DMS114 treated with DMSO at 0.1 percent for 48 hours (cell line): ENCODE data around the gene YWHAB.
A peak's percentile ranks its signal among the peaks of the same experiment; 100 is the strongest.
"Not testable (repeated sequence)": the region's sequence is repeated elsewhere in the genome, so short reads cannot be mapped to it uniquely, and the experiment has no call there.

ENCODE experiments used
- DNase-seq: peaks from one replicate; lab custom pipeline; 2025; ENCODE audit not compliant: unreplicated experiment; lab: John Stamatoyannopoulos, UW

Gene YWHAB

DNA sequence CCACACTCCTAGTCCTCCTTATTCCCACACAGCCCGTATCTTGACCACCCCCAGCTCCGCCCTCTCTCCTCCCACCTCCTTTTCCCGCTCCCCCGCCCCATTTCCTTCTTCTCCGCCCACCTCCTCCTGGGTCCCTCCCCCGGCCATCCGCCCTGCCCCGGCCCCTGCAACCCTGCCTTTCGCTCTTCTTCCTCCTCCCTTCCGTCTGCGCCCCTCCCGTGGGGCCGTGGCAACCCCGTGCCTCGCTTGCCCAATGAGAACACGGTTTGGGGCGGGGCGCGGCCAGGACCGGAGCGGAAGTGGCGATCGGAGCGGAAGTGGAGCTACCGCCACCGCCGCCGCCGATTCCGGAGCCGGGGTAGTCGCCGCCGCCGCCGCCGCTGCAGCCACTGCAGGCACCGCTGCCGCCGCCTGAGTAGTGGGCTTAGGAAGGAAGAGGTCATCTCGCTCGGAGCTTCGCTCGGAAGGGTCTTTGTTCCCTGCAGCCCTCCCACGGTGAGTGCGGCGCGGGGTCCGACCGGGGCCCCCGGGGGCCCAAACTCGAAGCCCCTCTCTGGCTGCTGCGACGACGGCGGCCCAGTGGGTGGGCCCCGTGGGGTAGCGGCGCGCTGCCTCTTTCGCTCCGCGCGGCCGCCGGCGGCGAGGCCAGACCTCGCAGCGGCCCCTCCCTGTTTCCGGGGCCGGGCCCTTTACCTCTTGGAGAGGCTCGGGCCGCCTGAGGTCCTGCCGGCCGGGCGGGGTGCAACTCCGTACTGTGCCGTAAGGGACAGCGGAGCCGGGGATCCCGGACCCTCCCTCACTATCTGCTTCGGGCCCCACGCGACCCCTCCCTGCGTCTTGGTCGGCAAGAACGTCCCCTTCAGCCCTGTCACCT lies at the start of gene YWHAB:
Gene YWHAB (plus strand): TSS at position 314 of the 874 bp plus-strand sequence. CDS start 15,829 bp downstream, outside the sequence.
- DNase-seq = peak; percentile 92

DNA sequence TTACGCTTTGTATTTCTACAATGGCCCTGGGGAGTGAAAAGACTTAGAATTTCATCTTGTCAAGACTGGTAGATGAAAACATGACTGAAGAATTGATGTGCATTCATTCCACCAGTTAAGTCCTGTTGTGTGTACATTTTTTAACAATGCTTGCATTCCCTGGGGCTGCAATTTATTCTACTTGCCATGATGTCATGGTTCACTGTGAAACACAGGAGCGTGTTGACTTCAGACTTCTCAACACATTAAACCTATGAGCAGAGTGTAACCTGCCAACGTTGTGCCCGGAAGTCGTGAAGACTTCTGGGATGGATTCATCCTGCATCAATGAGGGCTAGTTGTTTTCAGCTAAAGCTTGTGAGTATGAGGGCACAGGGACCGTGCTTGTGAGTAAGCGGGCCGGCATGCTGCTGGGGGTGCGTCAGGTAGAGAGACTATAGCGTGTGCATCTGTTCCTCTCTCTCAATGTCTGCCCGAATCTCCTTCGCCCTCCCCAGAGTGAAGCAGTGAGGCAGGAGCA lies 48.8 kb upstream of the YWHAB start:
- DNase-seq = no peak

DNA sequence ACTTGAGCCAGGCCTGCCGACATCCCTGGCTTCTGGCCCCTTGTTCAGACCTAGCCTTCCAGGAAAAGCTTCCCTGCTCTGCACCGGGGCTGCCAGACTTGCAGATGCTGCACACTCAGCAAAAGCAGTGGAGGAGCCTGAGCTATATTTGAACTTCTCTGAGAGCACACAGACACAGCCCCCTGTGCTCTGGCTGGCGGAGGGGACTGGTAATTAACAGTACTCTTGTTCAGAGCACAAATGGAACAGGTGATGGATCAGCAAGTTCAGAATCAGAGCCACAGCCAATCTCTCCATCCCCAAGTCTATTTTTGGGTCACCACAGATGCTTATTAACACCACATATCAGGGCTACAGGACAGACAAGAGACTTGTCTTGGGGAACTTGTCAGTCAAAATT lies 47.6 kb upstream of the YWHAB start:
- no peak for DNase-seq

DNA sequence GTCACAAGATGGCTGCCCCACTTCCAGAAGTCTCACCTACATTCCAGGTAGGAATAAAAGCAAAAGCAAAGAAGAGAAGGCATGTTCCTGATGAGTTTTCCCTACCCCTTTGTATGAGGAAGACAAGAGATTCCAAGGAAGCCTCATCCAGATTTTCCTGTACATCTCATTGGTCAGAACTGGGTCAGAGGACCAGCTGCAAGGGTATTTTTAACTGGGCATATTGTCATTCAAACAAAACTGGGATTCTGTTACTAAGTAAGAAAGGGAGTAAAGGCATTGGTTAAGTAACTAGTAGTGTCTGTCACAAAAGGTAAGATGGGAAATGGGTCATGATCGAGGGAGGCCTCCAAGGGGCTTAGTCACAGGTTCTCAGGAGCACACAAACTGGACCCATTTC lies 47.0 kb upstream of the YWHAB start:
- DNase-seq = no peak

DNA sequence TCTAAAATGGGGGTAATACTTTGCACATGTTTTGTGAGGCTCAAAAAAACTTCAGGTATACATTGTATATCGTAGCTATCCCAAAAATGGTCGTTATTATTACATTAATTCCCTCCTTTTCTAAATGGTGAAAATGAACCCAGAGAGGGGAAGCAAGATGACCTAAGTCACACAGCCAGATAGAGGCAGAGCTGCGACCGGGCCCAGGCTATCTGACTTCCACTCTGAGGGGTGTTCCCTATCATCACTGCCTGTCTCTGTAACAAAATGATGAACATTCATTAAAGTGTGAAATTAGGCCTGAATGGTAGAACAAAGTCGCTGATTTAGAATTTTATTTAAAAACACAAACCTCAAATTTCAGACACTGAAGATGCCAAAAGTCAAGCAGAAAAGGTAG lies 46.0 kb upstream of the YWHAB start:
- DNase-seq = no peak

DNA sequence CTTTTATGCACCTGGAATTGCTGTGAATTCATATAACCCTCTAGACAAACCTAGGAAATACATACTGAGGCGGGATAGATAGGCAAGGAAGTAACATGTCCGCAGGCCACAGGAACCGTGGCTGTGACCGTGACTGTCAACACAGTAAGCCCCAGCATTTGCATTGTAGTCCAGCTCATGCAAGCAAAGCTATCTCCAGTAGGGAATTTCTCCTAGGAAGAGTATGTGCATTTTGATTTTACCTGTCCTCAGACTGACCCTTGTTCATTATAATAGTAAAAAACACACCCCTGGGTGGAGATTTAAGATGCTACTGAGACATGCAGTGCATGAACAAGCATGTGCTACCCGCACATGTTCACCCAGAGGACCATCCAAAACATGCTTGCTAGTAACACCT lies 44.7 kb upstream of the YWHAB start:
- no peak for DNase-seq

DNA sequence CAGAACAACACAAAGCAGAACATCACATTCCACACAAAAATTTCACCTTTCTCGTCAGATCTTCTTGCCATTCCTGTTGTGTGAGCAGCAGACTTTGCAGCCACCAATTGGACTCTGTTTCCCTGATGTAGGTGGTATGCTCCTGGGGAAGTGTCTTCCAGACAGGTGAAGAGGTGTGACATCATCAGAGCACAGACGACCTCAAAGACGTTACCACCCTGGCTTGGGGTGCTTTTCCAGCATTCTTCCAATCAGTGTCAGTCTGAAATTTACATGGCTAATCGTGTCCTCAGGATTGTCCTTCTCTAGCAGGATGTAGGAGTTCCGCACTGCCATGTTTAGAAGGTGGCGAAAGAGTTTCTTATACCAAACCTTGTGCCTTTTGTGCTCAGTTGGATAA lies 43.5 kb upstream of the YWHAB start:
- DNase-seq = no peak

DNA sequence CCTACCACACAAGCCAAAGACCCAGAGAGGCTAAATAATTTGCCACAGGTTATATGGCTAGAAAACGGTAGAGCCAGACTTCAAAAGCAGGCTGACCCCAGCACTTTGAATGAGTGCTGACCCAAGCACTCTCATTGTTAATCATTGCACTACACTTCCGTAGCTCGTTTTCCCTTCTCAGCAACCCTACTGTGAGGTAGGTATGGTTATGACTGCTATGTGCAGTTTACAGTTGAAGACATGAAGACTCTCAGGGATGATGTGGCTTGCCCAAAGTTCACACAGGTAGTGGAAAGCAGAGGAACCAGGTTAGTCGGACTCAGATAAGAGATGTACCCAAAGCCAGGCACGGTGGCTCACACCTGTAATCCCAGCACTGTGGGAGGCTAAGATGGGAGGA lies 41.6 kb upstream of the YWHAB start:
- no peak for DNase-seq

DNA sequence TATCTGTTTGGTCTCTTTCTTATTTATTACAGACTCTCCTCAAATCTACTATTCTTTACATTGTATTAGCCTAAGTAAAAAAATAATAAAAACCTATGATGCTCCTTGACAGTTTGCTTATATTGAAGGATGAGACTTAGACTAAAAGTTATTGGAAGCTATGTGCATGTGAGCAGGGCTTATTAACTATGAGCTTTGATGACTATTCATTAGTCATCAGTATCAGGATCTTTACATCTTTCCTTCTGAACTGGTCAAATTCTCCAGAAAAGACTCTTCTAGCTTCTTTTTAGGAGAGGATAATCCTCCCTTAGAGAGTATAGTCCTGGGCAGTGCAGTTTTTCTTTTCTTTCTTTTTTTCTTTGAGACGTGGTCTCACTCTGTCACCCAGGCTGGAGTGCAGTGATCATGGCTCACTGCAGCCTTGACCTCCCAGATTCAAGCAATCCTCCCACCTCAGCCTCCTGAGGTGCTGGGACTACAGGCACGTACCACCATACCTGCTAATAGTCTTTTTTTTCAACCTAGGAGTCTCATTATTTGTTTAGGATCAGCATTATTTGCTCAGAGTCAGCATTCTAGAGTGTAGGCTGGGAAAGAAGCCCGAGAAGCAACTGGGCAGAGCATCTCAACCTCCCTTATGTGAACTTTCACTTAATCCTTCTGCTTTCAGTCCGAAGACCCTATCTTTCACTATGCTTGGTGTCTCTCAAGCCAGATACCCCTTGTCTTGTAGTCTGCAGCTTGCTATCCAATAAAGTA lies 37.1 kb upstream of the YWHAB start:
- DNase-seq = no peak

DNA sequence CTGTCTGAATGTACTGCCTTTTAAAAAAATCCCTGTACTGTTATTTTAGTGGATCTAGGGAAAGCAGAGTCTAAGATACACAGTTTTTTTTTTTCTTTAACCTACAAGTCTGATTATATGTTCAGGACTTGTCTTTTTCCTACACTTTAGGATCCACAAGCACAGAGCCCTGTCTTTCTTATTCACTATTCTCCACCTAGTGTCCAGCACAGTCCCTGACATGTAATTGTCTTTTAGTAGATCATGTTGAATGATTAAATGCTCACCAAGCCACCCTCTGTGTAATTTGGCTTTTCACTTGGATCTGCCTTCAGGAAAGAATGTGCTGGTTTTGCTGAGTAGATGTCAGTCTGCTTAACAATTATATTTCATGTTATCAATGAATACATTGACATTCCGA lies 35.8 kb upstream of the YWHAB start:
- DNase-seq = no peak

DNA sequence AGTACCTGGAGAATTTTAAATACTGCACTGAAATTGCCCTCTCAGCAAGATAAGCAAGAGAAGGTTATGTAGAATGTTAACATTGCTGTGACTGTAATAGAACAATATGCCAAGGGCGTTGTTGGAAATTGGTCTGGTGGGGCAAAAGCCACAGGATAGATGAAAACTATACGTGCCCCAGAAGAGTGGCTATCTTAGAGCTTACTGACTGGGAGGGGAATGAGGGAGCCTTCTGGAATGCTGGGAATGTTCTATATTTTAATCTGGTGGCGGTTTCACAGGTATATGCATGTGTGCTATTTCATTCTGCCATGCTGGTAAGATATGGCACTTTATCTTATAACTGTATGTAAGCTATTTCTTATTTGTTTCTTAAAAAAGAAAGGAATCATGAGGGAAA lies 35.2 kb upstream of the YWHAB start:
- no peak for DNase-seq

DNA sequence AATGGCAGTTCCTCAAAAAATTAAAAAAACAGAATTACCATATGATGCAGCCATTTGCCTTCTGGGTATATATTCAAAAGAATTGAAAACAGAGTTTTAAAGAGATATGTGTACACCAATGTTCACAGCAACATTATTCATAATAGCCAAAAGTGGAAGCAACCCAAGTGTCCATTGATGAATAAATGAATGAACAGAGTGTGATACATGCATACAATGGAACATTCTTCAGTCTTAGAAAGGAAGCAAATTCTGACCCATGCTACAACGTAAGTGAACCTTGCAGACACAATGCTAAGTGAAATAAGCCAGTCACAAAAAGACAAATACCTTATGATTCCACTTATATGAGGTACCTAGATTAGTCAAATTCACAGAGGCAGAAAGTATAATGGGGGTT lies 34.7 kb upstream of the YWHAB start:
- DNase-seq = no peak

DNA sequence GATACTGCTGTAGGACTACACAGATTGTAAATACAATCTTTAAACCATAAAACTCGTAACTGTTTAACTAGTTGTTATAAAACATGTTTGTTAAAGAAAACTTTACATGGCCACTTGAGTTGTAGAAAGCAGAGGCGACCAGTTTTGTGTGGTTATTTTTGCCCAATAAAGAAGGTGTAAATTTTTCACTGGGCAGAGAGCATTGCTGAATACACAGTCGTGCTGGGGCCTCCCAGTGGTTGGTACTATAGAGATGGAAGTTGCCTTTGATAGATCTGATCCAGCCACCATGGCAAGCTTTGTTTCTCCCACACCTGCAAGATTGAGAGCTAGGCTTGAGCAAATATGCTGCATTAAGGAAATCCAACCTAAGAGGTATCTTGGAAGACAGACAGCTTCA lies 34.0 kb upstream of the YWHAB start:
- no peak for DNase-seq

DNA sequence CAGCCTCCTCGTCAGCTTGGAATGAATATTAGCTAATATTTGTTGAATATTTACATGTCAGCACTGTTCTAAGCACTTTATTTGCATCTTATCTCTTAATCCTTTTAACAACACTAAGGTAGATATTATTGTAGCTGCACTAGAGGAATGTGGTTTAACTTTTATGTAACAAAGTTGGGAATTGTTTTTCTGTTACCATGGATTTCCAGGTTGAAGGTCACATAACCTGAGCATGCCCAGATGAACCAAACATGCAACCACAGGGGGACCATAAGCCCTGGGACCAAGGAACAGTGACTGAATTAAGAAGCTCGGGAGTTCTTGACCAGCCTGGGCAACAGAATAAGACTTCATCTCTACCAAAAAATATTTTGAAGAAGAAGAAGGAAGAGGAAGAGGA lies 29.1 kb upstream of the YWHAB start:
- no peak for DNase-seq

DNA sequence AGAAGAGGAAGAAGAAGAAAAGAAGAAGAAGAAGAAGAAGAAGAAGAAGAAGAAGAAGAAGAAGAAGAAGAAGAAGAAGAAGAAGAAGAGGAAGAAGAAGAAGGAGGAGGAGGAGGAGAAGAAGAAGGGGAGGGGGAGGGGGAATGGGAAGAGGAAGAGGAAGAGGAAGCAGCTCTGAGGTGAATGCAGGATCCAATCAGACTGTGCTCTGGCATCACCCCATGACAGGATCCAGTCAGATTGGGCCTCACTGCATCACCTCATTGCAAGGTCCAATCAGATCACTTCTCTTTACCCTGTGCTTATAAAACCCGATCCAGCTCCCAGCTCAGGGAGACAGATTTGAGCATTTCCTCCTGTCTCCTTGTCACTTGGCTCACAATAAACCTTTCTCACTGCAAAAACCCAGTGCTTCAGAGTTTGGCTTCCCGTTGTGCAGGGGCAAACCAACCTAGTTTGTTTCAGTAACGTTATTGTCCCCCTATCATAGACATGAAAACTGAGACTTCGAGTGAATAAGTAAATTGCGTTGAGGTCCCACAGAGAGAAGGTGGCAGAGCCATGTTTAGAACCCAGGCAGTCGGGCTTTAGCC lies 28.6 kb upstream of the YWHAB start:
- no peak for DNase-seq

DNA sequence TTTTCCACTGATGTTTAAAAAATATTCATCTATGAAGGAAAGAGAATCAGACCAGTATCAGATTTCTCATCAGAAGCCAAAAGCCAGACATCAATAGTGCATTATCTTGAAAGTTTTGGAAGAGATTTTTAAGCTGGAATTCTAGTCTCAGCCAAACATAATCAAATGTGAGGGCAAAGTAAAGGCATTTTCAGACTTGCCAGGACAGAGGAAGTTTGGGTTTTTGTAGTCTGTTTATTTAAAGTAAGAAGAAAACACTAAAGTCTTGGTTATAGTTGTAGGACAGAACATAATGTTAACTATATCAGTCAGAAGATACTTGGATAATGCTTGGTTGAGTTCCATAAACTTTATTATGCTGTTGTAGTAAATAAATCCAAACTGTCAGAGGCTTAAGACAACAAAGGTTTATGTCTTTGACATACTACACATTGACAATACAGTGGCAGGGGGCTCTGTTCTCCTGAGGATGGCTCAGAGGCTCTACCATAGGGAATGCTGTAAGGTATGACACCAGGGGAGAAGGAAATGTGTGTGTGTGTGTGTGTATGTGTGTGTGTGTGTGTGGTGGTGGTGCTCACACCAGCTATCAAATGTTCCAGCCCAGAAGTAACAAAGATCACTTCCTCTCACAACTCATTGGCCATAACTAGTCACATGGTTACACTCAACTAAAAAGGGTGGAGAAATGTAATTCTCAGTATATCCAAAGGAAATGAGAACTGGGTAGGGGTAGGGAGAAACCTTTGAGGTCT lies 26.7 kb upstream of the YWHAB start:
- no peak for DNase-seq

DNA sequence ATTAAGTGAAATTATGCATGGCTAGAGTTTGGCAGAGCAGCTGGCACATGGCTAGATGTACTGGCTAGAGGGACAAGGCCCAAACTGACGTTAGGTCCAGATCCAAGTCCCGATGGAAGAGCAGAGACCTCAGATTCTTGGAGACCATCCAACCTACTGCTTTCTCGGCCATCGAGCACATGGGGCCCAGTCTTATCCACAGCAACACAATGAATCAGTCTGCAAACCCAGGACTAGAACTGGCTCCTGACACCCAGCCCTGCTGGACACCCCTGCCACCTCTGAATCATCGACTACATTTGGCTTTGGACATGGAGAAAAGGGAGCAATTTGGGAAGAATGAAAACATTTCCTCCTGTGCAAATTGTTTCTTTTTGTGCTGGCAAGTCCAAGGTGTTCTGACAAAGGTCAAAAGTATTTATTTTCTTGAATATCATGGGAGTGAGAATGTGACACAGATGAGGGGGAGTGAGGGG lies 23.9 kb upstream of the YWHAB start:
- no peak for DNase-seq

DNA sequence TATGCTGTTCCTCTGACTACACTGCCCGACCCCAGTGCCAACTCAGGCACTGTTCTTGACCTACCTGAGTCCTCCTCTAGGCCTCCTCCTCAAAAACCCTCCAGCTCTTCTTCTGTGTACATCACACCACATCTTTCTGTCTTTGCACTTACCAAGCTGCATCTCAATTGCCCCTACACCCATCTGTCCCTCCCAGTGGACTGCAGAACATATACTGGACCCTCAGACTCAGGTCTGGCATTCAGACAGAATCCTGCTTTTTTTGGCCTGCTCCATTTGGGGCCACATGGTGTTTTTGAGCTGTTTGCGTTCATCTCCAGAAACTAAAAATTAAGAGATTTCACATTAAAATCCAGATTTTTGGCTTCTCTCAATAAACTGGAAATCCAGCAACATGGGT lies 23.2 kb upstream of the YWHAB start:
- no peak for DNase-seq

DNA sequence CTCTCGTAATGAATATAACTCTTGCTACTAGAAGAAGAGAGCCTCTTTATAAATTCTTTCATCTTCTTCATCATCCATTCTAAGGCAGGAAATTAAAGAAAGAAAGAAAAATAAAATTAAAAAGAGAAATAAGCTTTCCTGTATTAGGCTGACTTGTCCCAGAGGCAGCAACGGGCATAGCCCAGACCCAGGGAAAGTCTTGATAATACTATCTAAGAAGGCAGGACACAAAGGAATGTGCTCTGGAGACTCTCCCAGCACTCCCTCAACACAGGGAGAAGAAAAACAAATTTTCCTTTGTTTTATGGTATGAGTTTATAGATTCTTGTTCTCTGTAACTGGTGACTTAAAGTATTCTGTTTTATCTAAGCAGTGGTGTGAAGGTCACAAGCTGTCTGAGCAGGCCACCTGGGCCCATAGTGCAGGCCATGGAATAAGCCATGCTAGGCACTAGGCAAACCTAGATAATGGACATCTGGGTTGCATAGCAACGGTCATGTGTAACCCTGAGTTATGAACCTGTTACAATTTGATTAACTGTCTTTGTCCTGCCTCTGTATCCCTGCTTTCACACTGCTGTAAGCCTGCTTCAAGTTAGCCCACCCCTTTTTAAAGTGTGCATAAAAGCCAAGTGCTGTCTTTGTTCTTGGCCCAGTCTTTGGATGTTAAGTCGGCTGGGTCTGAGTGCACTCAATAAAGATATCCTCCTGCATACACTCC lies 22.0 kb upstream of the YWHAB start:
- DNase-seq = not testable (repeated sequence)

DNA sequence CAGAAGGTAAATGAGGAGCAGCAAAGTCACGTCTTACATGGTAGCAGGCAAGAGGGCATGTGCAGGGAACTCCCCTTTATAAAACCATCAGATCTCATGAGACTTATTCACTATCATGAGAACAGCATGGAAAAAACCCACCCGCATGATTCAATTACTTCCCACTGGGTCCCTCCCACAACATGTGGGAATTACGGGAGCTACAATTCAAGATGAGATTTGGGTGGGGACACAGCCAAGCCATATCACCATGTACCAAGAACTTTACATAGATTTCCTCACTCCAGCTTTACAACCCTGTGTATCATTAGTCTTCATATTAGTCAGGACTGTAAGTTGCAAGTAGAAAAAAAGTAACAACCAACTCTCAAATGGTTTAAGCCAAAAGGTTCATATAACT lies 21.0 kb upstream of the YWHAB start:
- DNase-seq = not testable (repeated sequence)
